ENCODE results near the gene BNC2. TPM values are rescaled to one million over a fixed set of nuclear protein-coding genes. Genes with fewer than 3 reads are reported as not detected.

BNC2 gene
- total RNA-seq, 6 experiments from 2014 or later, result 0.22 to 0.80 (median 0.36) TPM

DNA sequence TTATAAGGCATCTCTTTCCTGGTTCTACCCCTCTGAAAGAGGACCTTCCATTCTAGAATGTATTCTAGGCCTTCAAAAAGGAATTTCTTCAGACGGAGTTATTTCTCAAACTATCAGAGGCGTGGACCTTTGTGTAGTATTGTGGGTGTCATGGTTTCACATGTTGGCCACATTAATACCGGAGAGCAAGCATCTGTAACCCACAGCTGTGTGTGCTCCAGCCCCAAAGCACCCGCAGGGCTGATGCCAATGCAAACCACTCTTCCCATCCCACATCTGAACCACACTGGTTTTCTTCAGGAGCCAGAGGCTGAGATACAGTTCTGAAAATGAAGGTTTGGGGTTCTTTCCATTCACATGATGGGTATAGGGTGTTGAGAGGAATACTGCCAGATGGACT is 127.1 kb downstream of the BNC2 start:
- WGBS (ENCODE audit: insufficient coverage, low coverage, low lambda C conversion rate, missing lambda C conversion rate), result 58% methylated on average over 4 of the region's 4 CpGs
- H3K27ac ChIP-seq, result no peak overlapping the region
- no peak for ATAC-seq
- TF ChIP-seq, protein P1, sequence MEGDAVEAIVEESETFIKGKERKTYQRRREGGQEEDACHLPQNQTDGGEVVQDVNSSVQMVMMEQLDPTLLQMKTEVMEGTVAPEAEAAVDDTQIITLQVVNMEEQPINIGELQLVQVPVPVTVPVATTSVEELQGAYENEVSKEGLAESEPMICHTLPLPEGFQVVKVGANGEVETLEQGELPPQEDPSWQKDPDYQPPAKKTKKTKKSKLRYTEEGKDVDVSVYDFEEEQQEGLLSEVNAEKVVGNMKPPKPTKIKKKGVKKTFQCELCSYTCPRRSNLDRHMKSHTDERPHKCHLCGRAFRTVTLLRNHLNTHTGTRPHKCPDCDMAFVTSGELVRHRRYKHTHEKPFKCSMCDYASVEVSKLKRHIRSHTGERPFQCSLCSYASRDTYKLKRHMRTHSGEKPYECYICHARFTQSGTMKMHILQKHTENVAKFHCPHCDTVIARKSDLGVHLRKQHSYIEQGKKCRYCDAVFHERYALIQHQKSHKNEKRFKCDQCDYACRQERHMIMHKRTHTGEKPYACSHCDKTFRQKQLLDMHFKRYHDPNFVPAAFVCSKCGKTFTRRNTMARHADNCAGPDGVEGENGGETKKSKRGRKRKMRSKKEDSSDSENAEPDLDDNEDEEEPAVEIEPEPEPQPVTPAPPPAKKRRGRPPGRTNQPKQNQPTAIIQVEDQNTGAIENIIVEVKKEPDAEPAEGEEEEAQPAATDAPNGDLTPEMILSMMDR (IDR thresholded peaks at IDR 0.05), result no peak
- no peak for TF ChIP-seq POLR2A (IDR thresholded peaks at IDR 0.05)
- intact Hi-C loops (cut with DNase I), result no loop called here
- H3K9me3 ChIP-seq, result no peaks in the 10 kb centered on the region
- no peak for DNase-seq
- no peaks in the 10 kb centered on the region for H3K36me3 ChIP-seq
- H3K4me1 ChIP-seq, result no peaks in the 10 kb centered on the region
- H3K27me3 ChIP-seq, result no peaks in the 10 kb centered on the region
- H3K4me3 ChIP-seq, result no peak overlapping the region

DNA sequence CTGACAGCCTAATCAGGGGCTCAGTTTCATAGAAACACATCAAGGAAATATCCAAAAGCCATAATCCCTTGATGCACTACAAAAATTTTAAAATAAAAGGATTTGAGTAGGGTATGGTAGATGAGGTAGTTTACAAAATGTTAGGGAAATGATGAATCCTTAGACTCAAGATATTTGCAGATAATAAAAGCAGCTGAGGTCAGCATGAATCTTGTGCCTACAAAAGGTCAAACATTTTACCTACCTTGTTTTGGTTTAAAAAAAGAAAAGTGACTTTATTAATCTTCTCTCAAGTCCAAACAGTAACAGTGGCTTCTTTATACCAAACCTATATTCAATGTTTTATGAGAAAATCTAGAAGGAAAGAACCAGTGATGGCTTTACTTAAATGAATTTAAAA is 135.5 kb downstream of the BNC2 start:
- Histone ChIP-seq H3K4me1 (no peaks in the 10 kb centered on the region), H3K36me3 (no peaks in the 10 kb centered on the region), H3K27ac (no peak overlapping the region), H3K4me3 (no peak overlapping the region), H3K9me3 (no peaks in the 10 kb centered on the region), H3K27me3 (no peaks in the 10 kb centered on the region)
- TF ChIP-seq, protein P1 (IDR thresholded peaks at IDR 0.05), result no peak
- TF ChIP-seq POLR2A (IDR thresholded peaks at IDR 0.05), result no peak
- DNase-seq (no peak), ATAC-seq (no peak)
- intact Hi-C loops (cut with DNase I), result no loop called here

DNA sequence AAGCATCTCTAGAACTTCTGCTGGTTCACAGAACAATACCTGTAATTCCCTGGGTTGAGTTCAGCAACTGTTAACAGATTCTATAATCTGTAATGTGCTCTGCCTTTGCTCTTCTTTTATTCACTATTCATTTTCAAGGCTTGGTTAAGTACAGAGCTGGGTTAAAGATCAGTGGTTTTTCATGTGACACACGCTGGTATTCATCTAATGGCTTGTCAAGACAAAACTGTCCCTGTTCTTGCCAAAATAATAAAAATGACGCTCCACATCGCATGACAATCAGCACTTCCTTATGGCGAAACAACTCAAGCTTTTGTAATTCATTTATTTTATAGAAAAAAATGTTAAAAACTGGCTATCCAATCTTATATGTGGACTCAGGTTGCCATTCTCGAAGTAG is 137.9 kb downstream of the BNC2 start:
- H3K27ac ChIP-seq, result no peak overlapping the region
- intact Hi-C loops (cut with DNase I), result no loop called here
- H3K36me3 ChIP-seq, result no peaks in the 10 kb centered on the region
- no peak for DNase-seq
- no peak for TF ChIP-seq POLR2A (IDR thresholded peaks at IDR 0.05)
- TF ChIP-seq, protein P1 (IDR thresholded peaks at IDR 0.05), result no peak
- H3K4me3 ChIP-seq, result no peak overlapping the region
- 61% methylated on average over 5 of the region's 5 CpGs for WGBS (ENCODE audit: insufficient coverage, low coverage, low lambda C conversion rate, missing lambda C conversion rate)
- no peaks in the 10 kb centered on the region for H3K9me3 ChIP-seq
- ATAC-seq, result no peak
- no peaks in the 10 kb centered on the region for H3K4me1 ChIP-seq
- peaks cover 0 to 5% of the 10 kb centered on the region in 2 donors for H3K27me3 ChIP-seq

DNA sequence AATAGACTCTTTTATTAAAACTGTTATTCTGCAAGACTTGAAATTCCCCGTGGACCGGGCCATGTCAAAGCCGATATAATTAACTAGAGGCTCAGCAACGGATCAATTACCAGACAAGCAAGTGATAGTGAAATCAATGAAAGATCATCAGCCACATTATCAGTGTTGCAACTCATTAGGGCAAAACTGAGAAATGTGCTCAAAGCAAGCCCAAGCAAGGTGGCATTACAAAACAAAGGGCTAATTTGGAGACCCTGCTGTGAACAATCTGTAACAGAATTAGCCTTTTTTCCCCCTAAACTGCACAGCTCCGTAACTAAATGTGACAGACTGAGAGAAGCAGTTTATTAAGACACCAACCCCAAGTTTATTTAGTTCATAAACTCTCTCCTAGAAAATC is 140.3 kb downstream of the BNC2 start:
- no peak overlapping the region for H3K27ac ChIP-seq
- H3K36me3 ChIP-seq, result no peaks in the 10 kb centered on the region
- no peaks in the 10 kb centered on the region for H3K9me3 ChIP-seq
- TF ChIP-seq, protein P1 (IDR thresholded peaks at IDR 0.05), result no peak
- TF ChIP-seq POLR2A (IDR thresholded peaks at IDR 0.05), result no peak
- intact Hi-C loops (cut with DNase I), result no loop called here
- H3K27me3 ChIP-seq, result peaks cover 0 to 22% of the 10 kb centered on the region in 2 donors
- ATAC-seq, result no peak
- peaks cover 0 to 10% (median 0%) of the 10 kb centered on the region in 4 donors for H3K4me1 ChIP-seq
- DNase-seq, result no peak
- no peak overlapping the region for H3K4me3 ChIP-seq
- 30% methylated on average over 5 of the region's 5 CpGs for WGBS (ENCODE audit: insufficient coverage, low coverage, low lambda C conversion rate, missing lambda C conversion rate)

DNA sequence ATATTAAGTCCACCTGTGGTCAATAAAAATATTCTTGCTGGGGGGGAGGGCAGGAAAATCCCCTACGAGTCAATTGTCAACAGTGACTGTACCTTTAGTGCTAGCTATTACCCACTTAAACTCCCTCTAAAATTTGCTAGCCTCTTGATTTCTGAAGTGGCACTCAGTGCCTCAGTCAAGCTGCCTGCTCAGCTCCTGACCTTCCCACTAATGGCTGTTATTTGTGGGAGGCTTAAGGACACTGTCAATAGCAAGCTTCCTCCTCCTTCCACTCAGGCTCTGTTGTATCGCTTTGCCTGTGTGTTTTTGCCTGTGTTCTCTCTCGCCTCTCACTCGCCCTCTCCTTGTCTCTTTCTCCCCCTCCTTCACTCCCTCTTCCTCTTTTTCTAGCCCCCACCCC is 140.8 kb downstream of the BNC2 start:
- no peaks in the 10 kb centered on the region for H3K9me3 ChIP-seq
- H3K4me1 ChIP-seq, result peaks cover 0 to 10% (median 0%) of the 10 kb centered on the region in 4 donors
- H3K36me3 ChIP-seq, result no peaks in the 10 kb centered on the region
- intact Hi-C loops (cut with DNase I), result no loop called here
- peaks cover 0 to 25% of the 10 kb centered on the region in 2 donors for H3K27me3 ChIP-seq
- ATAC-seq (no peak), DNase-seq (no peak)
- no peak overlapping the region for H3K4me3 ChIP-seq
- TF ChIP-seq, protein P1 (IDR thresholded peaks at IDR 0.05), result no peak
- no peak for TF ChIP-seq POLR2A (IDR thresholded peaks at IDR 0.05)
- no peak overlapping the region for H3K27ac ChIP-seq
- WGBS (ENCODE audit: insufficient coverage, low coverage, low lambda C conversion rate, missing lambda C conversion rate), result 17% methylated on average over 4 of the region's 4 CpGs

Data from right lobe of liver (tissue), 6 donors.